RCC 7860 (cell line): ENCODE data around the gene PLIN3.
"Not testable (repeated sequence)": the region's sequence is repeated elsewhere in the genome, so short reads cannot be mapped to it uniquely, and the experiment has no call there.

Source experiments
- DNase-seq: peaks from one replicate; pipeline ENCODE4 v3.0.0-alpha.2; 2015; ENCODE audit warnings: low spot score
- FAIRE-seq: peaks from 2 replicates; lab custom pipeline; 2012; peaks lifted over from hg19 to GRCh38; lab: Jason Lieb, UNC

The PLIN3 gene

GRCh38 chr19:4815426-4816201, 51.9 kb downstream of the PLIN3 start:
- FAIRE-seq (no peak), DNase-seq (peak; percentile 30)

- no peak for DNase-seq
- FAIRE-seq: no peak
Measured at GRCh38 chr19:4814625-4815425, 52.6 kb downstream of the PLIN3 start.

- peak; percentile 43 for DNase-seq
- no peak for FAIRE-seq
Measured at GRCh38 chr19:4811328-4812131, 55.9 kb downstream of the PLIN3 start.

- FAIRE-seq: no peak
- peak; percentile 31 for DNase-seq
Measured at GRCh38 chr19:4807188-4807587, 60.3 kb downstream of the PLIN3 start.

GRCh38 chr19:4806384-4806783, 61.1 kb downstream of the PLIN3 start:
- DNase-seq: no peak
- no peak for FAIRE-seq

- not testable (repeated sequence) for FAIRE-seq, DNase-seq
Measured at GRCh38 chr19:4805140-4805539, 62.3 kb downstream of the PLIN3 start.

- DNase-seq: peak; percentile 20
- FAIRE-seq: no peak
Measured at GRCh38 chr19:4803736-4804695, 63.5 kb downstream of the PLIN3 start.

GRCh38 chr19:4802711-4803110, 64.8 kb downstream of the PLIN3 start:
- DNase-seq (no peak), FAIRE-seq (no peak)

GRCh38 chr19:4801085-4801619, 66.3 kb downstream of the PLIN3 start:
- DNase-seq (no peak), FAIRE-seq (no peak)

GRCh38 chr19:4800591-4801081, 66.8 kb downstream of the PLIN3 start:
- no peak for FAIRE-seq
- DNase-seq: no peak

GRCh38 chr19:4795400-4795799, 72.1 kb downstream of the PLIN3 start:
- no peak for FAIRE-seq
- no peak for DNase-seq

- DNase-seq: no peak
- no peak for FAIRE-seq
Measured at GRCh38 chr19:4794971-4795370, 72.5 kb downstream of the PLIN3 start.

GRCh38 chr19:4793278-4793677, 74.2 kb downstream of the PLIN3 start:
- FAIRE-seq, DNase-seq: not testable (repeated sequence)

- DNase-seq, FAIRE-seq: not testable (repeated sequence)
Measured at GRCh38 chr19:4792866-4793195, 74.6 kb downstream of the PLIN3 start.

GRCh38 chr19:4792019-4792865, 75.2 kb downstream of the PLIN3 start:
- not testable (repeated sequence) for DNase-seq, FAIRE-seq

- peak; percentile 100 for DNase-seq
- FAIRE-seq: peak; percentile 96
Measured at GRCh38 chr19:4791183-4792018, 76.1 kb downstream of the PLIN3 start, which contains the start of gene FEM1A. Gene FEM1A, plus strand, starts transcription at chr19:4791734. Its CDS starts 121 bp downstream, at chr19:4791855.
